Activated CD4-positive, CD25-positive, alpha-beta regulatory T cell treated with anti-CD3 and anti-CD28 coated beads, Interleukin-2, amount 50 U/mL, for 72 hours (primary cell): ENCODE results near the gene FAF1.

Source experiments
- DNase-seq: peaks from one replicate; pipeline ENCODE4 v3.0.0; 2021

Gene FAF1

GRCh38 chr1:50681931-50682330 lies 278.1 kb downstream of the FAF1 start:
- no peak for DNase-seq

DNA sequence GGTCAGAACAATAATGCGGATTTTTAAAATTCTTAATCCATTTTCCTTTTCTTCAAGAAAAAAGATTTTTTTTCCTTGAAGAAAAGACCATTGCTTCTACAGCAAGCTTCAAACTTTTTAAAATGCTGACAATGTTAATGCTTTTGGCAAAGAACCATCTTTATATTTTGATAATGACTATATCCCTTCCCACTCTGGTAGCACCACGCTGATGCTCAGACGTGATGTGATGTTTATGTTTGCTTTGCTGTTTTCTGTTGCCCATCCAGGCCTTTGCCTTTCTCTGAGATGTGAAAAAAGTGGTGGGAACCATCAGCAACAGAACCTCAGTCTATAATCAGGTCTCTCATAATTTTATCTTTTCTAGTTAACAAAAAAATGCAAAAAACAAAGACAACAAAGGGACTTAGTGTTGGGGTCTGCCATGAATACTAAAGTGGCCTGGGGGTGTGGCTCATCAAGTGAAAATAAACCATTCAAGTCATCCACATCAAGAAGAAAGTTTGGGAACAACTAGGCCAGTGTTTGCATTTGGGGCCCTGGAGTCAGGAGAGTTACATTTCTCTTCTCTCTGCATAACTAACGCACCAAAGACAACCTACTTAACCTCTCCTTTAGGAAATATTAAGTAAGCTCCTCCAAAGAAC lies 292.2 kb downstream of the FAF1 start:
- DNase-seq = no peak

GRCh38 chr1:50667272-50667671 lies 292.8 kb downstream of the FAF1 start:
- DNase-seq = no peak

DNA sequence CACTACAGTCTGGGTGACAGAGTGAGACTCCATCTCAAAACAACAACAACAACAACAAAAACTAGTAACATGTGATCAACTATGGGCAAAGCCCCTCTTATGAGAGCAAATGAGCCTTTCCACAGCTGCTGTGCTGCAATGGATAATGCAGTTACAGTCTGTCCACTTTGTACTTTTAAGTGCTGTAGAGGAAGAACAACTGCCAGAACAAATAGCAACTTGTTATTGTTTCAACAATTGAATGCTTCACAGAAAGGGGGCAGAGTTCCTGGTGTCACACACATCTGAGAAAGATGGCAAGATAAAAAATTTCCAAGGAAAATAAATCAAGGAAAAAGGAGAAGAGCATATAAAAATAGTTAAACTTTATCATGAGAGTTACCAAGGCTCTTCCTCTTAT lies 293.2 kb downstream of the FAF1 start:
- no peak for DNase-seq

GRCh38 chr1:50665413-50665812 lies 294.7 kb downstream of the FAF1 start:
- DNase-seq = no peak

GRCh38 chr1:50661626-50662025 lies 298.4 kb downstream of the FAF1 start:
- no peak for DNase-seq

DNA sequence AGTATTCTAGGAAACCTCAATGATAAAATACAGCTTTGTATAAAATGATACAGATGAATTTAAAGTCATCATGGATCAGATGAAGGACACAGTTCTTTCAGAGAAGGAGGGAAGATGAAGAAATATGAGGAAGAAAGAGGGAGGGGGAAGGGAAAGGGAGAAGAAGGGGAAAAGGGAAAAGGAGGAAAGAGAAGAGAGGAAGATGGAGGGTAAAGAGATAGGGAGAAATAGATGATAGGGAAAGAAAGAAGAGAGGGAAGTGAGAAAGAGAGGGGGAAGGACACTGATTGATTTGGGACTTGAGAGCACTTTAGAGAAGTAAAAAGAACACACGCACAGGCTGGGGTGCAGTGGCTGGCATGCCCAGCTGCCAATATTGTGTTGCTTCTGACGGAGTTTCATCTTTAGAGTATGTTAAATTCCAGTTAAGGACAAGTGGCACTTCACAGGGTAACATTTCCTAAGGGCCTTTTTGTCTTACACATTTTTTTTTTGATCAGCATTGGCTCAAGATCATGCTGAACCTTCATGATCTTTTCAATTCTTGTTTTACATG lies 300.9 kb downstream of the FAF1 start:
- no peak for DNase-seq

DNA sequence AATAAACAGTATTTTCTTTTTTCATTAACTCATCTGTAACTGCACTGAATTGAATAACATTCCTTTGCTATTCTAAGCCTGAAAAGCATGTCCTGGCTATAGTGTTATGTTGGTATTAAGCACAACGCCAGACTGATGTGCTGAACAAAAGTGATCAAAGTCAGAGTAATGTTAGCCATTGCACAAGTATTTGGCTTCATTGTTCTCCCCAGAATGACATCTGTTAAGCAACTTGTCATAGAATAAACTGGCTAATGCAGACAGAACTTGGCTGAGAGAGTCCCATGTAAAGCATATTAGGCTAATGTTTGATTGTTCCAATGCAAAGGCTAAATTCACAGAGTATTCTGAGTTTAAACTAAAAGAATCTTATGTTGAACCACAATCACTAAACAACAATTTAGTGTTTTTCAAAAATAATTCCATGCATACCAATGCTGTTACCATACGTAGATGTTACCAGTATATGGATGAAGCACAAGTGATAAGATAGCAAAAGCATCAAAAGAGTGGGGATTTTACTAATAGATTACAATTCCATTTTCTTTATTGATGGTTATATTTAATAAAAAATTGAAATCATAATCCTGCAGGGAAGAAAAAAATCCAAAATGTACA lies 301.5 kb downstream of the FAF1 start:
- DNase-seq = no peak

- no peak for DNase-seq
These were observed 303.1 kb downstream of the FAF1 start for GRCh38 chr1:50656931-50657330.

- DNase-seq = no peak
These were observed 308.4 kb downstream of the FAF1 start for GRCh38 chr1:50651476-50652263.

GRCh38 chr1:50646526-50646925 lies 313.5 kb downstream of the FAF1 start:
- no peak for DNase-seq

DNA sequence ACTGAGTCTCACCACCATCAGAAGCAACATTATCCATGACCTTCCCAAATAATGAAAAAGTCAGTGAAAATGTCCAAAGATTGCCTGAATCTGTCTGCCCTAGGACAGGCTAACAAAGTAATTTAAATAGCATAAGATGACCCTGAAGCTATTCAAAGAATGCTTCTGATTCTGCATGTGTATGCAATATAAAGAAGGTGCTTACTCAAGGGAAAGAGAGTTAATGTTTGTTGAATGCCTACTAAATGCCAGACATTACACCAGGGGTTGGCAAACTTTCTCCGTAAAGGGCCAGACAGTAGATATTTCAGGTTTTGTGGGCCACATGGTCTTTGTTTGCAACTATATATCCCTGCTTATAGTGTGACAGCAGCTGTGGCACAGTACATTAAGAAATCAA lies 314.9 kb downstream of the FAF1 start:
- no peak for DNase-seq

GRCh38 chr1:50644447-50645105 lies 315.5 kb downstream of the FAF1 start:
- DNase-seq = no peak

GRCh38 chr1:50637460-50637859 lies 322.6 kb downstream of the FAF1 start:
- DNase-seq = no peak

DNA sequence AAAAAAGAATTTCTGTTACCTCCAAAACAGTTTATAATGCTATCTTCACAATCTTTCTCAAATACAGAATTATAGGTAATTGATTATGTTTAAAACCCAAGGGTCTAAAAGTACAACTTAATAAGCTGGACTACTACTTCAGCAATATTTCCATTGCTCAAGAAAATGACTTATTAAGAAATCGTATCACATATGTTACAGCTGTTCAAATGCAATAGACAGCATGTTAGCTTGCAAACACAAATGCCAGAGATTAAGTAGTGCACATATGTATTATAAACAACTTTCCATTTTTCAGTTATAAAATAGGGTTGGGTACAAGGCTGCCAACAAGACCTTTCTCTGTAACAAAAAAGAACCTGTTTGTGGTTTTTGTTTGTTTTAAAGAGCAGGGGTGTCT lies 325.8 kb downstream of the FAF1 start:
- DNase-seq = no peak

DNA sequence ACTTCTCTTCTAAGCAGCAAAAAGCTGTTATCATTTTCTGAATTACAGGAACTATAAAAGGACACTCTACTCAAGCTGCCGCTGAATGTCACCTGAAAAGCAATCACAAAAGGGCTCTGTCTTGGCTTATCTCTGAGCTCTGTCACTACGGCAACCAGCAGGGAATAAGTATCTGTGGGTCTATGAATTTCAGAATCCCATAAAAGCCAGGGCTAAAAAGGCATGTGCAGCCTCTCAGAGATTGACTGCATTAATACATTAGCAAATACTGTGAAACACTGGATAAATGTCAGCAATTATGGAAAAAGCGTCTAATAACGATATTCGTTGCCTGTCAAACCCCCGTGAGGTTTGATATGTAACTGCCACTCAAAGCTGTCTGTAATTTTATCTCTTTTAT lies 326.6 kb downstream of the FAF1 start:
- no peak for DNase-seq

DNA sequence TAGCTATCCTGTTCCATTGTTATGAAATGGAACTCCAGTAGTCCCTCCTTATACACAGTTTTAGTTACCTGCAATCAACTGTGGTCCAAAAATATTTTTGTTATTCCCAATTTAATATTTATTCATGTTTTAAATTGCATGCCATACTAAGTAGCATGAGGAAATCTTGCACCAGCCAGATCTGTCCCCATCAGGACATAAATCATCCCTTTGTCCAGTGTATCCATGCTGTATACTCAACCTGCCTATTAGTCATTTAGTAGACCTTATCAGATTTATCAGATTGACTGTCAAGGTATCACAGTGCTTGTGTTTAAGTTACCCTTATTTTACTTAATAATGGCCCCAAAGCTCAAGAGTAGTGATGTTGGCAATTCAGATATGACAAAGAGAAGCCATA lies 328.9 kb downstream of the FAF1 start:
- no peak for DNase-seq

GRCh38 chr1:50622259-50622658 lies 337.8 kb downstream of the FAF1 start:
- no peak for DNase-seq

DNA sequence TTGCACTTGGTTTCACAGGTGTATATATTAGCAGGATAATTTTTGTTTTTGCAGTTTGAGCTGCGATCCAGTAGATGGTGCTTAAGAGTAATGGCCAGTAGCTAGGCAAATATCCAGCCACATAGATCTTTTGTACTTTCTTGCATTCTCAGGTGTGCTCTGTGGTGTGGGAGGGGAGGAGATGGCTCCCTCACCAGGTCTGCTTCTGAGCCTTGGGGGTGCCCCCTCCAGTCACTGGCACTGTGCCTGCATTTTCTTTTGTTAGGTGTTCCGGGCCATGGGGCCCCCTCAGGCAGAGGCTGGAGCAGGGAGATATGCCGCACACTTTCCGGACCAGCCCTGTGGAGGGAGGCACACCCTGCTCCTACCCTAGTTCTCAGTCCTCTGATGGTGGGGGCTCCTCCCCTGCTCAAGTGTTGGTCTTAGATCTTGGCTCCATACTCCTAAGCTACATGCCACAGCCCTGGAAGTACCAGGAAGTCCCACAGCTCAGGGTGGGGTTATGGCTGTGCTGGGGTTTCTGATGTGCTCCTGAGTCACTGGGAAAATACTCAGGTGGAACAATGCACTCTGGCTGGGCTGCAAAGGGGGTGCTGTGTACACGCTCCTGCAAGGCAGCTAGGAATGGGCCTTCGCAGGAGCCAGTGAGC lies 339.3 kb downstream of the FAF1 start:
- DNase-seq = no peak

GRCh38 chr1:50615036-50615750 lies 344.9 kb downstream of the FAF1 start:
- no peak for DNase-seq

GRCh38 chr1:50611675-50612074 lies 348.4 kb downstream of the FAF1 start:
- no peak for DNase-seq

- no peak for DNase-seq
These were observed 349.5 kb downstream of the FAF1 start for GRCh38 chr1:50610563-50610962.
